ENCODE results near the gene TLR5.

The TLR5 gene, protein sequence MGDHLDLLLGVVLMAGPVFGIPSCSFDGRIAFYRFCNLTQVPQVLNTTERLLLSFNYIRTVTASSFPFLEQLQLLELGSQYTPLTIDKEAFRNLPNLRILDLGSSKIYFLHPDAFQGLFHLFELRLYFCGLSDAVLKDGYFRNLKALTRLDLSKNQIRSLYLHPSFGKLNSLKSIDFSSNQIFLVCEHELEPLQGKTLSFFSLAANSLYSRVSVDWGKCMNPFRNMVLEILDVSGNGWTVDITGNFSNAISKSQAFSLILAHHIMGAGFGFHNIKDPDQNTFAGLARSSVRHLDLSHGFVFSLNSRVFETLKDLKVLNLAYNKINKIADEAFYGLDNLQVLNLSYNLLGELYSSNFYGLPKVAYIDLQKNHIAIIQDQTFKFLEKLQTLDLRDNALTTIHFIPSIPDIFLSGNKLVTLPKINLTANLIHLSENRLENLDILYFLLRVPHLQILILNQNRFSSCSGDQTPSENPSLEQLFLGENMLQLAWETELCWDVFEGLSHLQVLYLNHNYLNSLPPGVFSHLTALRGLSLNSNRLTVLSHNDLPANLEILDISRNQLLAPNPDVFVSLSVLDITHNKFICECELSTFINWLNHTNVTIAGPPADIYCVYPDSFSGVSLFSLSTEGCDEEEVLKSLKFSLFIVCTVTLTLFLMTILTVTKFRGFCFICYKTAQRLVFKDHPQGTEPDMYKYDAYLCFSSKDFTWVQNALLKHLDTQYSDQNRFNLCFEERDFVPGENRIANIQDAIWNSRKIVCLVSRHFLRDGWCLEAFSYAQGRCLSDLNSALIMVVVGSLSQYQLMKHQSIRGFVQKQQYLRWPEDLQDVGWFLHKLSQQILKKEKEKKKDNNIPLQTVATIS

DNA sequence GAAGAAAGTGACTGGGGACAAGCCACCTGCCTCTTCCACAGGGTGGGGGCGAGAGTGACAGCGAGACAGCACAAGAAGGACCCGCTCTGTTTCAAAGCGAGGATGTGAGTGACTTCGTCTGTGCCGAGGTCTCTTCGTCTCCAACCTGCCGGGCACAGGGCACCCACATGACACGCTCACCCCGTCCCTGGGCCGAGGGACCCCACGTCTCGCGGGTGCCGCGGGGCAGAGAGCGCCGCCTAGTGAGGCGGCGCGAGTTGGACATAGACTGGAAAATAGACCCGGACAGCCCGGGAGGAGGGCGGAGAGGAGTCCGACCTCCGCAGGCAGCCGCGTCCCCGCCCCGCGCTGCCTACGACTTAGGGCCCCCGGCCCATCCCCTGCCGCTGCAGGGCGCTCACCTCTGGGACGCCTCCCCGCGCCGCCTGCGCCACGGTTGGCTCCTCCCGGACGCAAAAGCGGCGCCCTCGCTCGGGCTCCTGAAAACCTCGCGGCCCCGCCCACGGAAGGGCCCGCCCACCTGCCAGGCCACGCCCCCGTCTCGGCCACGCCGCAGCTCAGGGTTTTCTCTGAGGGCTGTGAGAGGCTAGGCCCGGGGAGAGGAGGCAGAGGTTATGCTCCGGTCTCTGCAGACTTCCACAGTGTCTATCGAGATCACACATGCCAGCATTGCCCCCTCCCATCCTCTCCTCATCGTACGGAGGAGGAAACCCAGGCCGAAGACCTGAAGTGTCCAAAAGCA is at the start of gene TLR5:
TLR5 (minus strand) TSS at position 454 of the 742 bp plus-strand sequence. CDS start 30,217 bp downstream, outside the sequence.
- DNase-seq (ENCODE audit: low read depth) = no peak
- H3K4me3 ChIP-seq (ENCODE audit: low read length) = peak within 1 kb of the TSS; percentile 43
- TF ChIP-seq, protein P1, sequence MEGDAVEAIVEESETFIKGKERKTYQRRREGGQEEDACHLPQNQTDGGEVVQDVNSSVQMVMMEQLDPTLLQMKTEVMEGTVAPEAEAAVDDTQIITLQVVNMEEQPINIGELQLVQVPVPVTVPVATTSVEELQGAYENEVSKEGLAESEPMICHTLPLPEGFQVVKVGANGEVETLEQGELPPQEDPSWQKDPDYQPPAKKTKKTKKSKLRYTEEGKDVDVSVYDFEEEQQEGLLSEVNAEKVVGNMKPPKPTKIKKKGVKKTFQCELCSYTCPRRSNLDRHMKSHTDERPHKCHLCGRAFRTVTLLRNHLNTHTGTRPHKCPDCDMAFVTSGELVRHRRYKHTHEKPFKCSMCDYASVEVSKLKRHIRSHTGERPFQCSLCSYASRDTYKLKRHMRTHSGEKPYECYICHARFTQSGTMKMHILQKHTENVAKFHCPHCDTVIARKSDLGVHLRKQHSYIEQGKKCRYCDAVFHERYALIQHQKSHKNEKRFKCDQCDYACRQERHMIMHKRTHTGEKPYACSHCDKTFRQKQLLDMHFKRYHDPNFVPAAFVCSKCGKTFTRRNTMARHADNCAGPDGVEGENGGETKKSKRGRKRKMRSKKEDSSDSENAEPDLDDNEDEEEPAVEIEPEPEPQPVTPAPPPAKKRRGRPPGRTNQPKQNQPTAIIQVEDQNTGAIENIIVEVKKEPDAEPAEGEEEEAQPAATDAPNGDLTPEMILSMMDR (conservative IDR thresholded peaks at IDR 0.05; ENCODE audit: low read depth, low read length) = peak; percentile 72

DNA sequence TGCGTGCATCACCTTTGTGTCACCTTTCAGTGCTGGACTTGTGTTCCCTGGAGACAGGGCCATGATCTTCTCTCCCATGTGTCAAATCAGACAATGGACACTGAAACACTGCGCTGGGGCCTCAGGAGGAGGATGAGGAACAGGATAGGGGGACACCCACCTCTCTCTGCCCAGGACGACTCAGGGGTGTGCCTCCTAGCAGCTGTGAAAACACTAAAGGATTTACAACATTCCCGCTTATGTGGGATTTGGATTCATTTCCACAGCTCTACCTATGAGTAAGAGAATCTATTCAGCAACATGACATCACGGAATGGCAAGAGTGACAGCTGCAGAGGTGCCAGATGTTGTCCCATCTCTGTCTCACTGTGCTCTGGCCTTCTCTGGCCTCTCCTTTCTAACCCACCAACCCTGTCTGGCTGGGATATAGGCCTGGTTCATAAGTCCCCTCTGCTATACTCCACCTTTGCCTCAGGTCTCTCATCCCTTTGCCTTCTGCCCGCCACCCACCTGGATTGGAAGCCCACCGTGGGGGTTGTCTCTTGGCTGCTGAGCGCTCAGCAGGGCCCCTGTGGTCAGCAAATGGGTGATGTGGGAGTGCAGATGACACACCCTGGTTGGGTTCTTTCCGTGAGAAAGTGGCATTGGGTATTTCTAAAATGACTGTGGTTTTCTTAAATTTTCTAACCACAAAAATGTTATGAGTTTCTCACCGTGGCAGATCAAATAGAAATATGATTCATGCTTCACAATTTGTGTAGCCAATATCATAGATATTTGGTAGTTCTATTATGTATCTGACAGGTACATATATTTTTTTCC is 47.1 kb upstream of the TLR5 start:
- no peak overlapping the region for H3K4me3 ChIP-seq (ENCODE audit: low read length)
- DNase-seq (ENCODE audit: low read depth) = no peak
- TF ChIP-seq, protein P1 (conservative IDR thresholded peaks at IDR 0.05; ENCODE audit: low read depth, low read length) = no peak

DNA sequence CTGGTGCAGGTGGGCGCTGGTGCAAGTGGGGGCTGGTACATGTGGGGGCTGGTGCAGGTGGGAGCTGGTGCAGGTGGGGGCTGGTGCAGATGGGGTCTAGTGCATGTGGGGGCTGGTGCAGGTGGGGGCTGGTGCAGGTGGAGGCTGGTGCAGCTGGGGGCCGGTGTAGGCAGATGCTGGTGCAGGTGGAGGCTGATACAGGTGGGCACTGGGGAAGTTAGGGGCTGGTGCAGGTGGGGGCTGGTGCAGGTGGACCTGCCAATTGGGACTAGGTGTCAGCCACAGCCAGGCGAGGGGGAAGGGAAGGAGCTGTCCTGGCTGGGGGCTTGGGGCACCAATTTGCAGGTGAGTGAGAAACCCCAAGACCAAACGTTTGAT is 46.5 kb upstream of the TLR5 start:
- no peak overlapping the region for H3K4me3 ChIP-seq (ENCODE audit: low read length)
- TF ChIP-seq, protein P1 (conservative IDR thresholded peaks at IDR 0.05; ENCODE audit: low read depth, low read length) = no peak
- no peak for DNase-seq (ENCODE audit: low read depth)

DNA sequence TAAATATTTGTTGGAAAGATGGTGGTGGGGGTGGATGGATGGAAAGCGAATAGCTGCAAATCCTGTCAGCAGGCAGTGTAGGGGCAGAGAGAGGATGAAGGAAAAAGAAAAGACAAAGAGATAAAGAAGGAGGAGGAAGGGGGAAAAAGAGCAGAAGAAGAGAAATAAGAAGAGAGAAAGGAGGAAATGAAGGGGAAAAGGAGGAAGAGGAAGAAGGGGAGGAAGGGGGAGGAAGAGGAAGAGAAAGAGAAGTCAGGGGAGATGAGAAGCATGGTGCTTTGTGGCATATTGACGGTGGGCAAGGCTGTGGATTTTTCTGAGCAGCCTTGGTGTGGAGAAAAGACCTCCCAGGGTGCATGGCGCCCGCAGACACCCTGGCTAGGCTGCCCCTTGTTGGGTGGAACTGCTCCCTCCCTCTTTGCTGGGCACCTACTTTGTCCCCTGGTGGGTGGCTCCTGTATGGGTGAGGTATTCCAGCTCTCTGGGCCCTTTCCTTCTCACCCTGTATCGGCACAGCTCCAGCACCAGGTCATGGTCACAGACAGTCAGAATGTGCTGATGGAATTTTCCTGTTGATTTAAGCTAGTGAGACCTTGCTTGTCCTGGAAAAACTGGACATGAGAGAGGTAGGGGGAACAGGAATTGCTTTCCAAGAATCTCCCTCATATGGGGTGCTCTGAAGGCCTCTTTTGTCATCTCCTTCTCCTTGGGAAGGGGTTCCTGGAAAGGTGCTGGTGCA is 45.7 kb upstream of the TLR5 start:
- TF ChIP-seq, protein P1 (conservative IDR thresholded peaks at IDR 0.05; ENCODE audit: low read depth, low read length) = no peak
- no peak overlapping the region for H3K4me3 ChIP-seq (ENCODE audit: low read length)
- DNase-seq (ENCODE audit: low read depth) = no peak

DNA sequence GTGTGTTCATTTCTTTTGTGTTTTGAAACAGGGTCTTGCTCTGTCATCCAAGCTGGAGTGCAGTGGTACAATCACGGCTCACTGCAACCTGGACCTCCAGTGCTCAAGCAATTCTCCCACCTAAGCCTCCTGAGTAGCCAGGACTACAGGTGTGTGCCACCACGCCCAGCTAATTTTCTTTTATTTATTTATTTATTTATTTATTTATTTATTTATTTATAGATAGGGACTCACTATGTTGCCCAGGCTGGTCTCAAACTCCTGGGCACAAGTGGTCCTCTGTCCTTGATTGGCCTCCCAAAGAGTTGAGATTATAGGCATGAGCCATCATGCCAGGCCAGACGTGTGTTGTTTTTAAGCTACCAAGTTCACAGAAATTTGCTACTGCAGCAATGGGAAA is 43.8 kb upstream of the TLR5 start:
- no peak for DNase-seq (ENCODE audit: low read depth)
- no peak overlapping the region for H3K4me3 ChIP-seq (ENCODE audit: low read length)
- TF ChIP-seq, protein P1 (conservative IDR thresholded peaks at IDR 0.05; ENCODE audit: low read depth, low read length) = no peak

All from retinal pigment epithelial cell (primary cell).